ENCODE results near the gene DENND2A.
"Not testable (repeated sequence)": the region's sequence is repeated elsewhere in the genome, so short reads cannot be mapped to it uniquely, and the experiment has no call there.

Gene DENND2A

GRCh38 chr7:140649556-140650205 is 9.1 kb upstream of the DENND2A start:
- TF ChIP-seq CTCF (IDR thresholded peaks at IDR 0.05; ENCODE audit: insufficient read depth, low read length, missing control alignments): no peak
- POLR2A ChIA-PET: no interaction called here
- no peak for DNase-seq (ENCODE audit: low read depth, low spot score)
- CTCF ChIA-PET: interaction anchor here (0.8 to 9.6 kb wide), 3 partner anchors 10 to 144 kb away, joined by 3 to 309 read pairs (median 3); no protein-coding TSS in a partner anchor
- H3K4me3 ChIP-seq (ENCODE audit: low read depth, low read length): no peak overlapping the region

GRCh38 chr7:140646931-140647647 is 6.5 kb upstream of the DENND2A start:
- no peak overlapping the region for H3K4me3 ChIP-seq (ENCODE audit: low read depth, low read length)
- CTCF ChIA-PET: interaction anchor here (0.6 to 9.6 kb wide), 5 partner anchors 14 to 748 kb away, joined by 3 to 309 read pairs (median 4); no protein-coding TSS in a partner anchor
- TF ChIP-seq CTCF (IDR thresholded peaks at IDR 0.05; ENCODE audit: insufficient read depth, low read length, missing control alignments): peak; percentile 63
- no peak for DNase-seq (ENCODE audit: low read depth, low spot score)
- POLR2A ChIA-PET: no interaction called here

- no peak overlapping the region for H3K4me3 ChIP-seq (ENCODE audit: low read depth, low read length)
- DNase-seq (ENCODE audit: low read depth, low spot score): no peak
- TF ChIP-seq CTCF (IDR thresholded peaks at IDR 0.05; ENCODE audit: insufficient read depth, low read length, missing control alignments): peak; percentile 13
- POLR2A ChIA-PET: no interaction called here
- CTCF ChIA-PET: interaction anchor here (0.9 to 9.6 kb wide), 5 partner anchors 8 to 170 kb away, joined by 3 to 309 read pairs (median 5); no protein-coding TSS in a partner anchor
Observed at GRCh38 chr7:140645166-140645900, 4.7 kb upstream of the DENND2A start.

GRCh38 chr7:140644761-140645160 is 4.1 kb upstream of the DENND2A start:
- POLR2A ChIA-PET; H3K4me3 ChIP-seq (ENCODE audit: low read depth, low read length); DNase-seq (ENCODE audit: low read depth, low spot score): not testable (repeated sequence)
- CTCF ChIA-PET: interaction anchor here (0.9 to 1.8 kb wide), 5 partner anchors 8 to 170 kb away, joined by 3 to 8 read pairs (median 3); no protein-coding TSS in a partner anchor

GRCh38 chr7:140643416-140643815 is 2.8 kb upstream of the DENND2A start:
- ChIA-PET POLR2A (no interaction called here), CTCF (interaction anchor here (0.8 to 1.8 kb wide), 3 partner anchors 10 to 139 kb away, joined by 3 to 8 read pairs (median 8); no protein-coding TSS in a partner anchor)
- DNase-seq (ENCODE audit: low read depth, low spot score): no peak
- no peak for TF ChIP-seq CTCF (IDR thresholded peaks at IDR 0.05; ENCODE audit: insufficient read depth, low read length, missing control alignments)
- no peak overlapping the region for H3K4me3 ChIP-seq (ENCODE audit: low read depth, low read length)

- H3K4me3 ChIP-seq (ENCODE audit: low read depth, low read length): peak overlapping the region; percentile 68
- DNase-seq (ENCODE audit: low read depth, low spot score): no peak
- POLR2A ChIA-PET: no interaction called here
- TF ChIP-seq CTCF (IDR thresholded peaks at IDR 0.05; ENCODE audit: insufficient read depth, low read length, missing control alignments): no peak
- CTCF ChIA-PET: interaction anchor here (0.8 to 2.1 kb wide), 8 partner anchors 12 to 170 kb away, joined by 3 to 18 read pairs (median 4); no protein-coding TSS in a partner anchor
Observed at GRCh38 chr7:140641524-140642195, 1.0 kb upstream of the DENND2A start.

Data from AG04449 (cell line).